PC-9 (cell line): ENCODE measurements around the gene HEMK1.

Experiments
- CTCF ChIP-seq: fragments of 200-600 bp; sonication (generic); conservative IDR thresholded peaks from 2 replicates; pipeline ENCODE4 v1.6.1; 2017; ENCODE audit warnings: mixed run types, antibody characterized with exemption, mild to moderate bottlenecking, moderate library complexity
- EZH2 ChIP-seq: fragments of 200-600 bp; sonication (generic); IDR thresholded peaks from 2 replicates; pipeline ENCODE4 v1.8.0; 2017; ENCODE audit warnings: antibody characterized with exemption, low read depth

- TF ChIP-seq CTCF (no peak), EZH2 (no peak)
Observed at GRCh38 chr3:50536471-50537180, 32.7 kb upstream of the HEMK1 start.
